ENCODE data around the gene FARS2. TPM values are rescaled to one million over a fixed set of nuclear protein-coding genes. Genes with fewer than 3 reads are reported as not detected.
A peak's percentile ranks its signal among the peaks of the same experiment; 100 is the strongest.

Gene FARS2
- polyA plus RNA-seq, 1 of the 3 experiments (the other 2 are of a cell fraction), result 12.5 TPM

DNA sequence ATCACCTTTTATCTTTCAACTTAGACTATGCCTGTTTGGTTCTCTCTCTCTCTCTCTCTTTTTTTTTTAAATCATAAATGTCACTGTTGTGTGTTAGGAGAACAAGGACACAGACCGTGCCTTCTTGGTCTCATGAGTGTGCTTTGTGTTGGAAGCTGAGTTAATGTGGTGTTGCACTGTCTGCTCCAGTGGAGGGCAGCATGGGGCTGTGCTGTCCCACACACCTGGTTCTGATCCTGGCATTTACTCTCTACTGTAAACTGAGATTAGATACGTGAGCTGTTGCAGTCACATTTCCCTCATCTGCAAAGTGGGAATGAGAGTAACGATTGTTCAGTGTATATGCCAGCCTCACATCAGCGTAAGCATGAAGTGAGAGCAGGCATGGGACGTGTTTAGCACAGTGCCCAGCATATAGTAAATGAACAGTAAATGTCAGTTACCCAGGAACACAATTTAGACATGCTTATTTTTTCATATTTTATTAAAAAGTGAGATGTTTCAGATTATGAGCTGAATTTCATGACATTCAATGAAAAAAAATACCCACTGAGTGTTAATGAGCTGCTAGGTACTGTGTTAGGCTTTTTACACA is 161.1 kb downstream of the FARS2 start (continued):
- no peak for TF ChIP-seq TEAD4 (IDR thresholded peaks at IDR 0.05; ENCODE audit: borderline replicate concordance, insufficient read depth)
- TF ChIP-seq, protein P1, sequence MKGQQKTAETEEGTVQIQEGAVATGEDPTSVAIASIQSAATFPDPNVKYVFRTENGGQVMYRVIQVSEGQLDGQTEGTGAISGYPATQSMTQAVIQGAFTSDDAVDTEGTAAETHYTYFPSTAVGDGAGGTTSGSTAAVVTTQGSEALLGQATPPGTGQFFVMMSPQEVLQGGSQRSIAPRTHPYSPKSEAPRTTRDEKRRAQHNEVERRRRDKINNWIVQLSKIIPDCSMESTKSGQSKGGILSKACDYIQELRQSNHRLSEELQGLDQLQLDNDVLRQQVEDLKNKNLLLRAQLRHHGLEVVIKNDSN (IDR thresholded peaks at IDR 0.05; ENCODE audit: borderline replicate concordance, low read depth), result no peak
- TF ChIP-seq SIN3A (IDR thresholded peaks at IDR 0.05; ENCODE audit: borderline replicate concordance, low read depth, low read length), result no peak
- no peak for TF ChIP-seq EP300 (IDR thresholded peaks at IDR 0.05; ENCODE audit: borderline replicate concordance in 1 of 2, low read depth in 1 of 2, low read length in 1 of 2)
- 0 out of 2 replicates have a peak, but pooled peaks have one; percentile 15 for TF ChIP-seq GATA2 (CRISPR knock-in tag; IDR thresholded peaks at IDR 0.05)
- no peak for TF ChIP-seq JUND (IDR thresholded peaks at IDR 0.05)
- TF ChIP-seq, protein P2, sequence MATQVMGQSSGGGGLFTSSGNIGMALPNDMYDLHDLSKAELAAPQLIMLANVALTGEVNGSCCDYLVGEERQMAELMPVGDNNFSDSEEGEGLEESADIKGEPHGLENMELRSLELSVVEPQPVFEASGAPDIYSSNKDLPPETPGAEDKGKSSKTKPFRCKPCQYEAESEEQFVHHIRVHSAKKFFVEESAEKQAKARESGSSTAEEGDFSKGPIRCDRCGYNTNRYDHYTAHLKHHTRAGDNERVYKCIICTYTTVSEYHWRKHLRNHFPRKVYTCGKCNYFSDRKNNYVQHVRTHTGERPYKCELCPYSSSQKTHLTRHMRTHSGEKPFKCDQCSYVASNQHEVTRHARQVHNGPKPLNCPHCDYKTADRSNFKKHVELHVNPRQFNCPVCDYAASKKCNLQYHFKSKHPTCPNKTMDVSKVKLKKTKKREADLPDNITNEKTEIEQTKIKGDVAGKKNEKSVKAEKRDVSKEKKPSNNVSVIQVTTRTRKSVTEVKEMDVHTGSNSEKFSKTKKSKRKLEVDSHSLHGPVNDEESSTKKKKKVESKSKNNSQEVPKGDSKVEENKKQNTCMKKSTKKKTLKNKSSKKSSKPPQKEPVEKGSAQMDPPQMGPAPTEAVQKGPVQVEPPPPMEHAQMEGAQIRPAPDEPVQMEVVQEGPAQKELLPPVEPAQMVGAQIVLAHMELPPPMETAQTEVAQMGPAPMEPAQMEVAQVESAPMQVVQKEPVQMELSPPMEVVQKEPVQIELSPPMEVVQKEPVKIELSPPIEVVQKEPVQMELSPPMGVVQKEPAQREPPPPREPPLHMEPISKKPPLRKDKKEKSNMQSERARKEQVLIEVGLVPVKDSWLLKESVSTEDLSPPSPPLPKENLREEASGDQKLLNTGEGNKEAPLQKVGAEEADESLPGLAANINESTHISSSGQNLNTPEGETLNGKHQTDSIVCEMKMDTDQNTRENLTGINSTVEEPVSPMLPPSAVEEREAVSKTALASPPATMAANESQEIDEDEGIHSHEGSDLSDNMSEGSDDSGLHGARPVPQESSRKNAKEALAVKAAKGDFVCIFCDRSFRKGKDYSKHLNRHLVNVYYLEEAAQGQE (IDR thresholded peaks at IDR 0.05; ENCODE audit: low read depth, low read length), result peak; percentile 87
- peak; percentile 8 for TF ChIP-seq CHD2 (IDR thresholded peaks at IDR 0.05; ENCODE audit: low read length, partially characterized antibody)
- no peak for TF ChIP-seq NFIC (IDR thresholded peaks at IDR 0.05; ENCODE audit: borderline replicate concordance)
- TF ChIP-seq, protein P3, sequence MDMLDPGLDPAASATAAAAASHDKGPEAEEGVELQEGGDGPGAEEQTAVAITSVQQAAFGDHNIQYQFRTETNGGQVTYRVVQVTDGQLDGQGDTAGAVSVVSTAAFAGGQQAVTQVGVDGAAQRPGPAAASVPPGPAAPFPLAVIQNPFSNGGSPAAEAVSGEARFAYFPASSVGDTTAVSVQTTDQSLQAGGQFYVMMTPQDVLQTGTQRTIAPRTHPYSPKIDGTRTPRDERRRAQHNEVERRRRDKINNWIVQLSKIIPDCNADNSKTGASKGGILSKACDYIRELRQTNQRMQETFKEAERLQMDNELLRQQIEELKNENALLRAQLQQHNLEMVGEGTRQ (IDR thresholded peaks at IDR 0.05; ENCODE audit: borderline replicate concordance, low read depth, low read length), result no peak
- no peak for TF ChIP-seq ELF1 (IDR thresholded peaks at IDR 0.05)
- peak; percentile 80 for TF ChIP-seq SMC3 (IDR thresholded peaks at IDR 0.05; ENCODE audit: low read depth, low read length)

DNA sequence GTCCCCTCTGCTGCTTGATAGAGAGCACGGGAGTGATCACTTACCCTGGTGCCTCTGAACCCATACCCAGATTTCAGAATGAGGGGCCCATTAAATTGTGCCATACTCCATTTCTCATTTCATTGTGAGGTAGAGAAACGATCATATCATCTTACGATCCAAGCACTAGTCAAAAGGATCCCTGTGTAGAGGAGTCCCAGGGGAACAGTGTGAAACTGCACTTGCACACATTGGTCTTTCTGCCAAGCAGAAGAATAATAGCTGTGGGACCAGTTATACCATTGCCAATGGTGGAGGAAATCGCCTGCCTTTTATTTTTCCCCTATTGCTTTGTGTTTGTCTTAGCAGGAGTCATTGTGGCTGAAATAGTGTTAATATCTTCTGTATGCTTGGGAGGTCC is 161.9 kb downstream of the FARS2 start:
- H3K4me1 ChIP-seq (ENCODE audit: control insufficient read depth in 1 of 2, insufficient read depth in 2 of 2, low read depth in 1 of 2, low read length in 1 of 2), result no peaks in the 10 kb centered on the region
- no peaks in the 10 kb centered on the region for H3K79me2 ChIP-seq (ENCODE audit: insufficient read depth)
- no peak overlapping the region for H3K4me2 ChIP-seq
- H3K9me2 ChIP-seq, result no peaks in the 10 kb centered on the region
- H3K36me3 ChIP-seq (replicated peaks in 1 of 2; ENCODE audit: control insufficient read depth in 1 of 2, insufficient read depth in 2 of 2, low read length in 1 of 2), result no peaks in the 10 kb centered on the region
- WGBS (ENCODE audit: low lambda C conversion rate), result 100% methylated on average over 4 of the region's 4 CpGs
- POLR2A ChIA-PET, result no interaction called here
- H2AFZ ChIP-seq (ENCODE audit: low read depth), result no peak overlapping the region
- CTCF ChIA-PET, result interaction anchor here (0.6 to 2.0 kb wide), 8 partner anchors 10 to 280 kb away, joined by 3 to 7 read pairs (median 4); no protein-coding TSS in a partner anchor
- H3K4me3 ChIP-seq (ENCODE audit: low read depth in 2 of 2, low read length in 1 of 2), result no peak overlapping the region
- H3K27ac ChIP-seq (ENCODE audit: low read depth in 2 of 2, low read length in 1 of 2), result no peak overlapping the region
- no peaks in the 10 kb centered on the region for H3K27me3 ChIP-seq (ENCODE audit: insufficient read depth)
- H3K9me3 ChIP-seq, result no peaks in the 10 kb centered on the region
- H3F3A ChIP-seq (replicated peaks; ENCODE audit: insufficient read depth), result no peaks in the 10 kb centered on the region
- H3K9ac ChIP-seq, result no peak overlapping the region
- H4K20me1 ChIP-seq (ENCODE audit: insufficient read depth), result no peaks in the 10 kb centered on the region
- no peak for DNase-seq
- TF ChIP-seq, protein P4, sequence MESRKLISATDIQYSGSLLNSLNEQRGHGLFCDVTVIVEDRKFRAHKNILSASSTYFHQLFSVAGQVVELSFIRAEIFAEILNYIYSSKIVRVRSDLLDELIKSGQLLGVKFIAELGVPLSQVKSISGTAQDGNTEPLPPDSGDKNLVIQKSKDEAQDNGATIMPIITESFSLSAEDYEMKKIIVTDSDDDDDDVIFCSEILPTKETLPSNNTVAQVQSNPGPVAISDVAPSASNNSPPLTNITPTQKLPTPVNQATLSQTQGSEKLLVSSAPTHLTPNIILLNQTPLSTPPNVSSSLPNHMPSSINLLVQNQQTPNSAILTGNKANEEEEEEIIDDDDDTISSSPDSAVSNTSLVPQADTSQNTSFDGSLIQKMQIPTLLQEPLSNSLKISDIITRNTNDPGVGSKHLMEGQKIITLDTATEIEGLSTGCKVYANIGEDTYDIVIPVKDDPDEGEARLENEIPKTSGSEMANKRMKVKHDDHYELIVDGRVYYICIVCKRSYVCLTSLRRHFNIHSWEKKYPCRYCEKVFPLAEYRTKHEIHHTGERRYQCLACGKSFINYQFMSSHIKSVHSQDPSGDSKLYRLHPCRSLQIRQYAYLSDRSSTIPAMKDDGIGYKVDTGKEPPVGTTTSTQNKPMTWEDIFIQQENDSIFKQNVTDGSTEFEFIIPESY (IDR thresholded peaks at IDR 0.05; ENCODE audit: borderline replicate concordance, low read depth), result no peak
- no peak for TF ChIP-seq FOSL2 (IDR thresholded peaks at IDR 0.05; ENCODE audit: borderline replicate concordance, low read depth)
- TF ChIP-seq GABPA (IDR thresholded peaks at IDR 0.05; ENCODE audit: low read depth), result no peak
- TF ChIP-seq TEAD4 (IDR thresholded peaks at IDR 0.05; ENCODE audit: borderline replicate concordance, insufficient read depth), result no peak
- TF ChIP-seq, protein P5, sequence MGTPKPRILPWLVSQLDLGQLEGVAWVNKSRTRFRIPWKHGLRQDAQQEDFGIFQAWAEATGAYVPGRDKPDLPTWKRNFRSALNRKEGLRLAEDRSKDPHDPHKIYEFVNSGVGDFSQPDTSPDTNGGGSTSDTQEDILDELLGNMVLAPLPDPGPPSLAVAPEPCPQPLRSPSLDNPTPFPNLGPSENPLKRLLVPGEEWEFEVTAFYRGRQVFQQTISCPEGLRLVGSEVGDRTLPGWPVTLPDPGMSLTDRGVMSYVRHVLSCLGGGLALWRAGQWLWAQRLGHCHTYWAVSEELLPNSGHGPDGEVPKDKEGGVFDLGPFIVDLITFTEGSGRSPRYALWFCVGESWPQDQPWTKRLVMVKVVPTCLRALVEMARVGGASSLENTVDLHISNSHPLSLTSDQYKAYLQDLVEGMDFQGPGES (IDR thresholded peaks at IDR 0.05; ENCODE audit: low read depth, low read length), result no peak
- TF ChIP-seq, protein P6, sequence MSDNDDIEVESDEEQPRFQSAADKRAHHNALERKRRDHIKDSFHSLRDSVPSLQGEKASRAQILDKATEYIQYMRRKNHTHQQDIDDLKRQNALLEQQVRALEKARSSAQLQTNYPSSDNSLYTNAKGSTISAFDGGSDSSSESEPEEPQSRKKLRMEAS (IDR thresholded peaks at IDR 0.05; ENCODE audit: low read depth), result no peak
- TF ChIP-seq, protein P7, sequence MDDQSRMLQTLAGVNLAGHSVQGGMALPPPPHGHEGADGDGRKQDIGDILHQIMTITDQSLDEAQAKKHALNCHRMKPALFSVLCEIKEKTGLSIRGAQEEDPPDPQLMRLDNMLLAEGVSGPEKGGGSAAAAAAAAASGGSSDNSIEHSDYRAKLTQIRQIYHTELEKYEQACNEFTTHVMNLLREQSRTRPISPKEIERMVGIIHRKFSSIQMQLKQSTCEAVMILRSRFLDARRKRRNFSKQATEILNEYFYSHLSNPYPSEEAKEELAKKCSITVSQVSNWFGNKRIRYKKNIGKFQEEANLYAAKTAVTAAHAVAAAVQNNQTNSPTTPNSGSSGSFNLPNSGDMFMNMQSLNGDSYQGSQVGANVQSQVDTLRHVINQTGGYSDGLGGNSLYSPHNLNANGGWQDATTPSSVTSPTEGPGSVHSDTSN (IDR thresholded peaks at IDR 0.05), result no peak
- TF ChIP-seq RAD21 (IDR thresholded peaks at IDR 0.05; ENCODE audit: low read length), result no peak
- TF ChIP-seq TCF12 (IDR thresholded peaks at IDR 0.05), result no peak
